GM19035 (cell line): ENCODE measurements around the gene CCER1.

ENCODE experiments used
- ATAC-seq: cut with Tn5 transposase; IDR thresholded peaks from one replicate; pipeline ENCODE4 v1.9.1; 2021; ENCODE audit not compliant: unreplicated experiment

CCER1 gene

GRCh38 chr12:90969346-90969745 is 14.4 kb upstream of the CCER1 start:
- no peak for ATAC-seq

- no peak for ATAC-seq
Measured at GRCh38 chr12:90965204-90965603, 10.2 kb upstream of the CCER1 start.

GRCh38 chr12:90964616-90965015 is 9.6 kb upstream of the CCER1 start:
- ATAC-seq: no peak

- no peak for ATAC-seq
Measured at GRCh38 chr12:90963946-90964345, 9.0 kb upstream of the CCER1 start.

GRCh38 chr12:90961154-90961553 is 6.2 kb upstream of the CCER1 start:
- no peak for ATAC-seq

GRCh38 chr12:90959538-90960139 is 4.7 kb upstream of the CCER1 start:
- ATAC-seq: peak; percentile 94

- ATAC-seq: no peak
Measured at GRCh38 chr12:90959032-90959431, 4.1 kb upstream of the CCER1 start.

GRCh38 chr12:90958347-90958746 is 3.4 kb upstream of the CCER1 start:
- ATAC-seq: no peak

GRCh38 chr12:90954428-90954827 is 548 bp downstream of the CCER1 start:
- no peak for ATAC-seq

GRCh38 chr12:90953956-90954421 is 987 bp downstream of the CCER1 start:
- no peak for ATAC-seq

GRCh38 chr12:90951432-90952105 is 3.4 kb downstream of the CCER1 start:
- ATAC-seq: no peak

- no peak for ATAC-seq
Measured at GRCh38 chr12:90947869-90948268, 7.1 kb downstream of the CCER1 start.

GRCh38 chr12:90945070-90945649 is 9.8 kb downstream of the CCER1 start:
- ATAC-seq: peak; percentile 79

GRCh38 chr12:90943255-90943654 is 11.7 kb downstream of the CCER1 start:
- ATAC-seq: no peak

- peak; percentile 80 for ATAC-seq
Measured at GRCh38 chr12:90940872-90941499, 14.0 kb downstream of the CCER1 start.

GRCh38 chr12:90939382-90939781 is 15.6 kb downstream of the CCER1 start:
- no peak for ATAC-seq

GRCh38 chr12:90938451-90938850 is 16.5 kb downstream of the CCER1 start:
- no peak for ATAC-seq

GRCh38 chr12:90937651-90938050 is 17.3 kb downstream of the CCER1 start:
- no peak for ATAC-seq

GRCh38 chr12:90936230-90937005 is 18.6 kb downstream of the CCER1 start:
- ATAC-seq: no peak

GRCh38 chr12:90925562-90925961 is 29.4 kb downstream of the CCER1 start:
- no peak for ATAC-seq

GRCh38 chr12:90924406-90924805 is 30.6 kb downstream of the CCER1 start:
- no peak for ATAC-seq
